HCT116 (cell line): ENCODE results near the gene USP7. TPM values are rescaled to one million over a fixed set of nuclear protein-coding genes. Genes with fewer than 3 reads are reported as not detected.

Experiments used
- ATAC-seq: fragments of 200-7000 bp; cut with Tn5 transposase; 2 replicates; pipeline ENCODE4 v1.9.1; 2020; ENCODE audit warnings: mild to moderate bottlenecking, moderate library complexity
- BruUV-seq: library from RNA; stranded (reverse); fragments of 400-500 nt; replicated peaks from 2 replicates; lab custom pipeline; 2021; lab: Mats Ljungman, UMichigan
- CTCF ChIA-PET: fragments of 300-600 bp; sonication (Branson Sonifier 250); formaldehyde crosslinking; loops from one replicate; lab custom pipeline; 2021; ENCODE audit warnings: antibody characterized with exemption; lab: Charles Lee
- POLR2A ChIA-PET: fragments of 300-600, 350-600 bp; sonication (Branson Sonifier 250); formaldehyde crosslinking; loops from one replicate; lab custom pipeline; 2021; ENCODE audit warnings: antibody characterized with exemption; lab: Charles Lee
- RAD21 ChIA-PET, 2 experiments: fragments of 300-600 bp; sonication (Branson Sonifier 250); formaldehyde crosslinking; loops; one replicate each; lab custom pipeline; 2023; ENCODE audit warnings: low total read pairs in 2 of 2; ENCODE audit not compliant: uncharacterized antibody in 2 of 2, unreplicated experiment in 2 of 2, low non-redundant PET in 1 of 2; lab: Charles Lee
- DNase-seq: peaks from one replicate; pipeline ENCODE4 v3.0.0-alpha.2; 2010; ENCODE audit warnings: low read depth, low spot score
- H2AFZ ChIP-seq: fragments of 200-600 bp; shearing (Covaris generic), sonication (generic); 2 replicates; pipeline ENCODE4 v1.6.1; 2017; ENCODE audit warnings: low read depth, mixed run types, mixed read lengths, antibody characterized with exemption, low read length; ENCODE audit not compliant: poor library complexity, severe bottlenecking
- H3K27ac ChIP-seq: 2 replicates; pipeline ENCODE4 v1.5.1; 2012; ENCODE audit warnings: low read depth, low read length
- H3K27me3 ChIP-seq: fragments of 200-600 bp; sonication (generic); 2 replicates; pipeline ENCODE4 v1.6.1; 2016; ENCODE audit warnings: mixed run types, low read length, mixed read lengths; ENCODE audit not compliant: insufficient read depth
- H3K36me3 ChIP-seq, 2 experiments: fragments of 200-500 bp in 1 of 2; fragments of 200-600 bp in 1 of 2; sonication (Bioruptor generic) in 1 of 2; sonication (generic) in 1 of 2; 2 replicates each; pipeline versions ENCODE4 v1.5.1 to v1.6.1; 2014 to 2016; ENCODE audit warnings: low read length in 2 of 2, inconsistent platforms in 1 of 2, mixed read lengths in 1 of 2, mixed run types in 1 of 2; ENCODE audit not compliant: insufficient read depth in 2 of 2, control insufficient read depth in 1 of 2
- H3K4me1 ChIP-seq, 2 experiments: fragments of 200-600 bp in 1 of 2; sonication (generic) in 1 of 2; 2 replicates each; pipeline versions ENCODE4 v1.5.1 to v1.6.1; 2012 to 2017; ENCODE audit warnings: low read length in 2 of 2, inconsistent platforms in 1 of 2, mild to moderate bottlenecking in 1 of 2, mixed read lengths in 1 of 2, mixed run types in 1 of 2, moderate library complexity in 1 of 2; ENCODE audit not compliant: insufficient read depth in 2 of 2, control insufficient read depth in 1 of 2
- H3K4me2 ChIP-seq: fragments of 200-600 bp; sonication (generic); 2 replicates; pipeline ENCODE4 v1.6.1; 2017; ENCODE audit warnings: mixed run types, low read length, mixed read lengths
- H3K4me3 ChIP-seq, 2 experiments: fragments of 200-600 bp in 1 of 2; sonication (generic) in 1 of 2; replicated peaks in 1 of 2; 2 replicates each; pipeline ENCODE4 v1.5.1; 2011 to 2016; ENCODE audit warnings: low read length in 2 of 2, control low read depth in 1 of 2, low read depth in 1 of 2, mild to moderate bottlenecking in 1 of 2, mixed read lengths in 1 of 2, mixed run types in 1 of 2
- H3K79me2 ChIP-seq: fragments of 200-600 bp; sonication (generic); 2 replicates; pipeline ENCODE4 v1.6.1; 2017; ENCODE audit warnings: mild to moderate bottlenecking, mixed run types, low read length, moderate library complexity, mixed read lengths; ENCODE audit not compliant: insufficient read depth
- H3K9ac ChIP-seq: fragments of 200-600 bp; sonication (generic); 2 replicates; pipeline ENCODE4 v1.6.1; 2016; ENCODE audit warnings: low read length, mixed read lengths
- H3K9me2 ChIP-seq: fragments of 200-600 bp; sonication (generic), shearing (Covaris generic); 2 replicates; pipeline ENCODE4 v1.6.1; 2017; ENCODE audit warnings: mixed run types, mild to moderate bottlenecking, moderate library complexity; ENCODE audit not compliant: insufficient read depth
- H3K9me3 ChIP-seq, 2 experiments: fragments of 200-500 bp in 1 of 2; fragments of 200-600 bp in 1 of 2; sonication (Bioruptor generic) in 1 of 2; sonication (generic) in 1 of 2; 2 replicates each; pipeline ENCODE4 v1.6.1; 2014 to 2017; ENCODE audit warnings: low read length in 2 of 2, mixed read lengths in 2 of 2, inconsistent platforms in 1 of 2, low read depth in 1 of 2, mild to moderate bottlenecking in 1 of 2, mixed run types in 1 of 2, moderate library complexity in 1 of 2; ENCODE audit not compliant: control insufficient read depth in 1 of 2, insufficient read depth in 1 of 2
- H4K20me1 ChIP-seq: fragments of 200-600 bp; sonication (generic), shearing (Covaris generic); 2 replicates; pipeline ENCODE4 v1.6.1; 2017; ENCODE audit warnings: mixed run types, mild to moderate bottlenecking, moderate library complexity; ENCODE audit not compliant: insufficient read depth
- CBX3 ChIP-seq: IDR thresholded peaks from 2 replicates; pipeline ENCODE4 v1.6.1; 2012; ENCODE audit warnings: low read depth
- CEBPB ChIP-seq: IDR thresholded peaks from 2 replicates; pipeline ENCODE4 v1.6.1; 2012; ENCODE audit warnings: low read depth
- EGR1 ChIP-seq: IDR thresholded peaks from 2 replicates; pipeline ENCODE4 v1.6.1; 2012; ENCODE audit warnings: low read depth
- EZH2 ChIP-seq: fragments of 200-600 bp; sonication (generic); IDR thresholded peaks from 2 replicates; pipeline ENCODE4 v1.6.1; 2017; ENCODE audit warnings: antibody characterized with exemption, mixed run types
- JUND ChIP-seq: IDR thresholded peaks from 2 replicates; pipeline ENCODE4 v1.6.1; 2012
- POLR2A ChIP-seq: IDR thresholded peaks from 2 replicates; pipeline ENCODE4 v1.7.0; 2011; ENCODE audit warnings: borderline replicate concordance; ENCODE audit not compliant: insufficient read depth, insufficient read length; ENCODE audit errors: extremely low read depth
- RAD21 ChIP-seq: IDR thresholded peaks from 2 replicates; pipeline ENCODE4 v1.6.1; 2012; ENCODE audit warnings: low read depth, mild to moderate bottlenecking
- YY1 ChIP-seq: IDR thresholded peaks from 2 replicates; pipeline ENCODE4 v1.6.1; 2011; ENCODE audit warnings: low read length, low read depth, moderate library complexity, mild to moderate bottlenecking; ENCODE audit not compliant: insufficient replicate concordance; ENCODE audit errors: extremely low read depth
- intact Hi-C: fragments of 100-400 bp; cut with micrococcal nuclease; formaldehyde crosslinking; loops from 2 replicates; pipeline ENCODE4 v1.10.0; 2022
- total RNA-seq: library from RNA; stranded (reverse); gene quantifications from one replicate; pipeline ENCODE4 v1.2.1, GENCODE V29; 2021; ENCODE audit not compliant: unreplicated experiment
- TF ChIP-seq, protein P1 (sequence below), 3 experiments: fragments of 200-600 bp in 1 of 3; sonication (generic) in 1 of 3; IDR thresholded peaks in 2 of 3; conservative IDR thresholded peaks in 1 of 3; 2 replicates each; pipeline ENCODE4 v1.5.1; 2012 to 2017; ENCODE audit warnings: low read depth in 2 of 3, low read length in 2 of 3, antibody characterized with exemption in 1 of 3, borderline replicate concordance in 1 of 3, control low read depth in 1 of 3, mild to moderate bottlenecking in 1 of 3, mixed read lengths in 1 of 3, mixed run types in 1 of 3, moderate library complexity in 1 of 3; ENCODE audit not compliant: insufficient read depth in 1 of 3
- TF ChIP-seq, protein P2 (sequence below): IDR thresholded peaks from 2 replicates; pipeline ENCODE4 v1.6.1; 2012
- TF ChIP-seq, protein P3 (sequence below): IDR thresholded peaks from 2 replicates; pipeline ENCODE4 v1.6.1; 2012
- TF ChIP-seq, protein P4 (sequence below): IDR thresholded peaks from 2 replicates; pipeline ENCODE4 v1.6.1; 2011; ENCODE audit warnings: mild to moderate bottlenecking, low read length, moderate library complexity; ENCODE audit not compliant: insufficient replicate concordance; ENCODE audit errors: extremely low read depth

USP7 gene
- total RNA-seq, 1 experiment from 2014 or later = 154 TPM

DNA sequence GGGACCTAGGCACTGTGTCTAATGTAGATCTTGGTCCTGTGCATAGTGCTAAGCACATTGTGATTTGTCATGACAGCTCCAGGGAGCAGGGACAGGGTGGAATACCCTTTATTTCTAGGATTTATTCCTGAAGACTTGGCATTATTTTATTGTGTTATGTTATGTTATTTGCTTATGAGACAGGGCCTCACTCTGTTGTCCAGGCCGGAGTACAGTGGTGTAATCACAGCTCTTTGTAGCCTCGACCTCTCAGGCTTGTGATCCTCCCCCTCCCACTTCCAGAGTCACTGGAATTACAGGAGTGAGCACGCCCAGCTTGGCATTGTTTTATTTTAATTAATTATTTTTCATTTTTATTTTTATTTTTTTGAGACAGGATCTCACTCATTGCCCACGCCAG lies 40.5 kb upstream of the USP7 start:
- Histone ChIP-seq H3K9me3 (no peaks in the 10 kb centered on the region), H3K9me2 (no peaks in the 10 kb centered on the region), H3K27ac (no peak overlapping the region), H2AFZ (no peak overlapping the region), H3K4me1 (peaks cover 4 to 9% of the 10 kb centered on the region in 2 experiments; a peak in 3 of 4 replicates), H3K27me3 (no peaks in the 10 kb centered on the region), H4K20me1 (no peaks in the 10 kb centered on the region), H3K36me3 (no peaks in the 10 kb centered on the region), H3K4me2 (no peak overlapping the region), H3K4me3 (no peak overlapping the region), H3K79me2 (no peaks in the 10 kb centered on the region), H3K9ac (no peak overlapping the region)
- ATAC-seq (no peak), DNase-seq (no peak)
- ChIA-PET POLR2A (no interaction called here), RAD21 (no interaction called here), CTCF (interaction anchor here (0.6 to 2.0 kb wide), 3 partner anchors 14 to 431 kb away, joined by 3 to 5 read pairs (median 3); no protein-coding TSS in a partner anchor)
- TF ChIP-seq, protein P1, sequence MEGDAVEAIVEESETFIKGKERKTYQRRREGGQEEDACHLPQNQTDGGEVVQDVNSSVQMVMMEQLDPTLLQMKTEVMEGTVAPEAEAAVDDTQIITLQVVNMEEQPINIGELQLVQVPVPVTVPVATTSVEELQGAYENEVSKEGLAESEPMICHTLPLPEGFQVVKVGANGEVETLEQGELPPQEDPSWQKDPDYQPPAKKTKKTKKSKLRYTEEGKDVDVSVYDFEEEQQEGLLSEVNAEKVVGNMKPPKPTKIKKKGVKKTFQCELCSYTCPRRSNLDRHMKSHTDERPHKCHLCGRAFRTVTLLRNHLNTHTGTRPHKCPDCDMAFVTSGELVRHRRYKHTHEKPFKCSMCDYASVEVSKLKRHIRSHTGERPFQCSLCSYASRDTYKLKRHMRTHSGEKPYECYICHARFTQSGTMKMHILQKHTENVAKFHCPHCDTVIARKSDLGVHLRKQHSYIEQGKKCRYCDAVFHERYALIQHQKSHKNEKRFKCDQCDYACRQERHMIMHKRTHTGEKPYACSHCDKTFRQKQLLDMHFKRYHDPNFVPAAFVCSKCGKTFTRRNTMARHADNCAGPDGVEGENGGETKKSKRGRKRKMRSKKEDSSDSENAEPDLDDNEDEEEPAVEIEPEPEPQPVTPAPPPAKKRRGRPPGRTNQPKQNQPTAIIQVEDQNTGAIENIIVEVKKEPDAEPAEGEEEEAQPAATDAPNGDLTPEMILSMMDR (IDR thresholded peaks at IDR 0.05 in 2 of 3, conservative IDR thresholded peaks at IDR 0.05 in 1 of 3; ENCODE audit: borderline replicate concordance in 1 of 3, insufficient read depth in 1 of 3, low read depth in 2 of 3, low read length in 2 of 3) = no peak
- TF ChIP-seq JUND = no peak
- TF ChIP-seq, protein P2, sequence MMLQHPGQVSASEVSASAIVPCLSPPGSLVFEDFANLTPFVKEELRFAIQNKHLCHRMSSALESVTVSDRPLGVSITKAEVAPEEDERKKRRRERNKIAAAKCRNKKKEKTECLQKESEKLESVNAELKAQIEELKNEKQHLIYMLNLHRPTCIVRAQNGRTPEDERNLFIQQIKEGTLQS = no peak
- no peak for TF ChIP-seq EGR1
- TF ChIP-seq, protein P3, sequence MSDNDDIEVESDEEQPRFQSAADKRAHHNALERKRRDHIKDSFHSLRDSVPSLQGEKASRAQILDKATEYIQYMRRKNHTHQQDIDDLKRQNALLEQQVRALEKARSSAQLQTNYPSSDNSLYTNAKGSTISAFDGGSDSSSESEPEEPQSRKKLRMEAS = no peak
- TF ChIP-seq EZH2 = no peak
- intact Hi-C loops = loop anchor here (10.0 kb wide), 1 partner anchor 439 kb away; no protein-coding TSS in a partner anchor
- BruUV-seq = no TSS peak

DNA sequence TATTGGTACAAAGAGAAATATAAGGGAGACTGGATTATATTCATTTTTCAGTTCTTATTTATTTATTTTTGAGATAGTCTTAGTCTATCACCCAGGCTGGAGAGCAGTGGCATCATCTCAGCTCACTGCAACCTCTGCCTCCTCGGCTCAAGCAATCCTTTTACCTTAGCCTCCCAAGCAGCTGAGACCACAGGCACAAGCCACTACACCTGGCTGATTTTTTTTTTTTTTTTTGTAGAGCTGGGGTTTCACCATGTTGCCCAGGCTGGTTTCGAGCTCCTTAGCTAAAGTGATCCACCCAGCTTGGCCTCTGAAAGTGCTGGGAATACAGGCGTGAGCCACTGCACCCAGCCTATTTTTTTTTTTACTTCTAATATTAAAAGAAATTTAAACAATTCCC lies 40.1 kb upstream of the USP7 start:
- BruUV-seq = no TSS peak
- H3K36me3 ChIP-seq = no peaks in the 10 kb centered on the region
- H3K27ac ChIP-seq = no peak overlapping the region
- no peaks in the 10 kb centered on the region for H4K20me1 ChIP-seq
- H2AFZ ChIP-seq = no peak overlapping the region
- ATAC-seq (no peak), DNase-seq (no peak)
- ChIA-PET POLR2A (no interaction called here), RAD21 (no interaction called here), CTCF (interaction anchor here (0.6 to 2.0 kb wide), 3 partner anchors 10 to 431 kb away, joined by 3 to 5 read pairs (median 3); no protein-coding TSS in a partner anchor)
- H3K4me2 ChIP-seq = no peak overlapping the region
- H3K27me3 ChIP-seq = no peaks in the 10 kb centered on the region
- no peaks in the 10 kb centered on the region for H3K9me3 ChIP-seq
- no peak for TF ChIP-seq CBX3
- TF ChIP-seq, protein P4, sequence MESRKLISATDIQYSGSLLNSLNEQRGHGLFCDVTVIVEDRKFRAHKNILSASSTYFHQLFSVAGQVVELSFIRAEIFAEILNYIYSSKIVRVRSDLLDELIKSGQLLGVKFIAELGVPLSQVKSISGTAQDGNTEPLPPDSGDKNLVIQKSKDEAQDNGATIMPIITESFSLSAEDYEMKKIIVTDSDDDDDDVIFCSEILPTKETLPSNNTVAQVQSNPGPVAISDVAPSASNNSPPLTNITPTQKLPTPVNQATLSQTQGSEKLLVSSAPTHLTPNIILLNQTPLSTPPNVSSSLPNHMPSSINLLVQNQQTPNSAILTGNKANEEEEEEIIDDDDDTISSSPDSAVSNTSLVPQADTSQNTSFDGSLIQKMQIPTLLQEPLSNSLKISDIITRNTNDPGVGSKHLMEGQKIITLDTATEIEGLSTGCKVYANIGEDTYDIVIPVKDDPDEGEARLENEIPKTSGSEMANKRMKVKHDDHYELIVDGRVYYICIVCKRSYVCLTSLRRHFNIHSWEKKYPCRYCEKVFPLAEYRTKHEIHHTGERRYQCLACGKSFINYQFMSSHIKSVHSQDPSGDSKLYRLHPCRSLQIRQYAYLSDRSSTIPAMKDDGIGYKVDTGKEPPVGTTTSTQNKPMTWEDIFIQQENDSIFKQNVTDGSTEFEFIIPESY = no peak
- no peak for TF ChIP-seq YY1
- no peak for TF ChIP-seq EZH2
- TF ChIP-seq RAD21 = no peak
- TF ChIP-seq, protein P3 = no peak
- TF ChIP-seq JUND = no peak
- TF ChIP-seq CEBPB = no peak
- TF ChIP-seq POLR2A = no peak
- no peaks in the 10 kb centered on the region for H3K9me2 ChIP-seq
- H3K4me3 ChIP-seq = no peak overlapping the region
- H3K4me1 ChIP-seq = peaks cover 2 to 6% of the 10 kb centered on the region in 2 experiments; a peak in 3 of 4 replicates
- H3K9ac ChIP-seq = no peak overlapping the region
- H3K79me2 ChIP-seq = no peaks in the 10 kb centered on the region
- intact Hi-C loops = loop anchor here (10.0 kb wide), 1 partner anchor 439 kb away; no protein-coding TSS in a partner anchor
